Stimulated activated naive CD4-positive, alpha-beta T cell treated with Interleukin-2 at 50 U/mL for 16 hours (primary cell): ENCODE data around the gene CDC42BPB.

Experiments
- DNase-seq: peaks from one replicate; lab custom pipeline; 2025; lab: John Stamatoyannopoulos, UW

CDC42BPB gene

DNA sequence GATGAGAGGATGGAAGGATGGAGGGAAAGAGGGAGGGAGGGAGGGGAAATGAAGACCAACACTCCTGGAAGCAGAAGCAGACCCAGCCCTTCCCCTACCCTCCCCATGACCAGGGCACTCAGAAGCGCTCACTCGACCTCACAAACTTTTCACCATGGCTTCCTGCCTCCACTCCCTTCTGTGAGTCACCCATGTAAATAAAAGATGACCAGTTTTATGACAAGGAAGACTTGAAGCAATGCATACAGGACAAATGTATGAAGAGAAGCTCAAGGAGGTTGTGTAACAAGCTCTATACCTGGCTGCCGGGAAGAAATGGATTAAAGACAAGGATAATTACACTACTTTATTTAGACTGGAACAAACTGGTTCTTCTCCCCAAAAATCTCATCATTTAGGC lies 63.8 kb downstream of the CDC42BPB start:
- no peak for DNase-seq

GRCh38 chr14:102991376-102991775 lies 66.0 kb downstream of the CDC42BPB start:
- DNase-seq: no peak

DNA sequence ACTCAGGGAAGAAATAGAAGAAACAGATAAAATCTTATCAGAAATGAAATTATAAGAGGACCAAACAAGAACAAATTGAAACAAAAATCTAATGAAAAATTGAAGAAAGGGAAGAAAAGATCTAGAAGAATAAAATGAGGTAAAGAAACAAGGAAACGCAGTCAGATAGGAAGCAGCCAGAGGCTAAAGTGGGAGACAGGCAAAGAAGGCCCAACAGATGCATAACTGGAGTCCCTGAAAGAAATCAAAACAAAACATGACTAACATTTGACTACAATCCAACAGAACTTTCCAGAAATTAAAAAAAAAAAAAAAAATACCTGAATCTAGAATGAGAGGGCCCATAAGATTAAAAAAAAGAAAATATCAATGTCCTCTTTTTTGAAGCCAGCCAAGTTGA lies 69.3 kb downstream of the CDC42BPB start:
- no peak for DNase-seq

DNA sequence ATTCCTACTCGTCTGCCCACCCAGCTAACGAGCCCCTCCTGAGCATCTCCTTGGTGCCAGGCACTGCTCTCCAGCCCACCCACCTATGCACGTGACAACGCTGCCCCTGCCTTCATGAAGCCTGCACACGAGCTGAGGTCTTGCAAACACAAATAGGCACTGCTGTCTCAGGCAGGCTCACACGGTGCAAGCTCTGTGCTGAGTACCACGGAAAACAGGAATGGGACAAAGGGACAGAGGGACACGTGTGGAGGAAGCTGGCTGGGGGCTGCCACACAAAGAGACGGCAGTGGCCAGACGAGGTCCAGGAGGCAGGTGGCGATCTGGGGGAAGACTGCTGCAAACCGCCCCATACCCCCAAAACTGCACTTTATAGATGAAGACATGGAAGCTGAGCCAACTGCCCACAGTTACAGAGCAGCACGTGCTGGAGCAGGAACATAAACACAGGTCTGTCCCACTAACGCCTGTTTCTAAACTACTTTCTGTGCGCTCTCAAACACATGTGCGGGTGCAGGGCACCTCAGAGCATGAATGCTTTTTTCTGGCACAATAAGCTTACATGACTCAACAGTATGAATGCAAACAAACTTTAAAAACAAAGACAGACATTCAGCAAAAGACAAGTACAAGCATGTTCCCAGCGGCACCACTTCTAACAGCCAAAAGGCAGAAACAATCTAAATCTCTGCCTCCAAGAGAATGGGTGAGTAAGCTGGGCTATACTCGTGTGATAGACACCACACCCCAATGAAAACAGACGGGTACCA lies 70.4 kb downstream of the CDC42BPB start:
- no peak for DNase-seq

DNA sequence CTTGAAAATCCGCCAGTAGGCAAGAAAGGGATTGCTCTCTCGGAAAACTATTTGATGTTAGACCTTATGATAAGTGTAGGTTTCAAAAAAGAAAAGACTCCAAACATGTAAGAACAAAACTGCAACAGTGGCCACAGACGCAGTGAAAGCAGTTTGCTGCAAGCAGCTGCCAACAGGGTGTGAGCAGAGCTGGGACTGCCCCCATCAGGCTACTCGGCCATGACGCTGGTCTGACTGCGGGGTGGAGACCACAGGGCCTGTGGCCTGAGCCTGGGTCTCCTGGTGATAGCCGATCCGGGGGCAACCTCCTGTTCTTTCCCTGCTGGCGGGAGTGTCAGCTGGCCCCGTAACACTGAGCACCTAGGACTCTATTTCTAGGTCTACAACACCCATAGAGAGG lies 71.7 kb downstream of the CDC42BPB start:
- DNase-seq: no peak

- no peak for DNase-seq
These were observed 72.8 kb downstream of the CDC42BPB start for GRCh38 chr14:102984336-102985102.

GRCh38 chr14:102983496-102983895 lies 73.9 kb downstream of the CDC42BPB start:
- DNase-seq: no peak

- no peak for DNase-seq
These were observed 74.4 kb downstream of the CDC42BPB start for GRCh38 chr14:102982852-102983470.

GRCh38 chr14:102980409-102980810 lies 76.9 kb downstream of the CDC42BPB start:
- DNase-seq: no peak

- DNase-seq: no peak
These were observed 77.9 kb downstream of the CDC42BPB start for GRCh38 chr14:102979406-102979805.

GRCh38 chr14:102977475-102977874 lies 79.9 kb downstream of the CDC42BPB start:
- DNase-seq: no peak

DNA sequence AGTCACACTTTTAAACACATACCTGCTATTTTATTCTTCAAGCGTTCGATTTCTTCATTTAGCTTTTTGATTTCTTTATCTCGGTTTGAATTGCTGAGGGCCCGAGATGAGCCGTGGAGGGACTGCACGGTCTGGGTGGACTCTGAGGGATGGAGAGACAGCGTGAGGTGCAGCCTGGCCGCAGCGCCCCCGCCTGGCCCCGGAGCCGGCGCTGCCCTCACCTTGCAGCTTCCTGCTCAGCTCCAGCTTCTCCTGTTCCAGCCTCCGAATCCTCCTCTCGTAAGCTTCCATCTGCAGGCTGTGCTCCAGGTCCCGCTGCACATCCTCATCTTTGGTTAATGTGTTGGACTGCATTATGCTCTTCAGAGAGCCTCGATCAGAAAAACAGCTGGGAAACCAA lies 81.7 kb downstream of the CDC42BPB start:
- DNase-seq: no peak

GRCh38 chr14:102973706-102974285 lies 83.6 kb downstream of the CDC42BPB start:
- no peak for DNase-seq

GRCh38 chr14:102971836-102972606 lies 85.3 kb downstream of the CDC42BPB start:
- no peak for DNase-seq

DNA sequence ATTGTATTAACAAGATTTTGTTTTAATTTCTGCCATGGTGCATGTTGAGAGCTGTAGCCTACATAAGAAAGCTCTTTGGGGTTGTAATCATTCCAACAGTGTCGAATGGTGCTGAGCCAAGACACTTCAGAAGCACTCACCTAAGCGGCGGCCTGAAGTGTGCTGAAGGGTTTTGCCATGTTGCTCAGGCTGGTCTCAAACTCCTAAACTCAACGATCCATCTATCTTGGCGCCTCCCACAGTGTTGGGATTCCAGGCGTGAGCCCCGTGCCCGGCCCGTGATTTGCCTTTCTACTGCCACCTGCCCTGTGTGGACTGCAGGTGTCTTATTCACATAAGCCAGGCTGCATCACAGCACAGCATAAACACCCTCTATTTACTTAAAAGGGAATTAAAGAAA lies 86.0 kb downstream of the CDC42BPB start:
- DNase-seq: no peak

DNA sequence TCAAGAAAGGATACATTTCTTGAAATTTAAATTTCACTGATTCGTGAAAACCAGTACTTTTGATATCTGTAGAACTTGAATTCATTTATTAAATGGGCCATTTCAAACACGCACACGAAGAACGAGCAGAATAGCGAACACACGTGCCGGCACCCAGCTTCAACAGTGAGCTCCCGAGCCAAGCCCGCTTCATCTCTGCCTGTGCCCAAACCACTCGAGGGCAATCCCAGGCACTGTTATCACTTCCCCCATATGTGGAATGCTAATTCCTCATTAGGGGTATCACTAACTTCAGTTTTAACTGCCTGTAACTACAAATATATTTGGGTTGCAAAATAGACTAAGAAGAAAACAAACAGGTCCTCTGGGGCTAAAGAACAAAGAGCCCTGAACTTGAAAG lies 86.9 kb downstream of the CDC42BPB start:
- no peak for DNase-seq

DNA sequence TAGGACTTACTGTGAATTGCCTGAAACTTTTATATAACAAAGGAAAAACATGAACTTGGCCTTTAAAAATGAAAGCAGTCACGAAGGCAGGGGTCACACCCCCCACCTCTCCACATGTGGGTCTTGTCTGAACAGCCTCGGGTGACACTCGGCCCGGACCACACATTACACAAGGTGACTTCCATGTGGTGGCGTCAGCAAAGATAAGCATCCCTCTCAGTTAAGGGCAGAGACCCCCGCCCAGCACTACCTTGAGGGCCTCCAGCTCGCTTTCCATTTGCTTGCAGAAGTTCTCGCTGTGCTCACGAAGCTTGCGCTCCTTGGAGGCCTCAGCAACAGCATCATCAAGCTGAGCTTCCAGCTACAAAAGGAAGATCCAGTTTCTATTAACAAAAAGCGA lies 87.4 kb downstream of the CDC42BPB start:
- no peak for DNase-seq

- DNase-seq: no peak
These were observed 88.1 kb downstream of the CDC42BPB start for GRCh38 chr14:102969060-102969791.

DNA sequence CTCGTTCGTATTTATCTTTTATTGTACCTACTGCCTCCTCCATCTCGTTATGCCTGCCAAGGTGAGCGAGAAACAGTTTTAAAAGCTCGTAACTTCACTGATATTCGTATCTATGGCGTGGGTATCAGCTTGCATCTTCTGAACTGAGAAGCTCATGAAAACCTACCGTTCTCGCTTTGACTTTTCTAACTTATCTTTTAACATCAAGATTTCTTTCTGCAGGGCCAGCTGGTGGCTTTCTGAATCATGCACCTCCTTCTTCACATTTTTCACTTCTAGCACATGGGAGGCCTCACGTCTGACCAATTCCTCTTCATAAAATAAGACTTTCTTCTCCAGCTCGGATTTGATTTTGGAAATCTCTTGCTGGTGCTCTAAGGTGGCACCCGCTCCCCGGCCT lies 89.0 kb downstream of the CDC42BPB start:
- no peak for DNase-seq

- no peak for DNase-seq
These were observed 89.9 kb downstream of the CDC42BPB start for GRCh38 chr14:102967506-102967795.
